Upper lobe of left lung (tissue), 4 donors: ENCODE measurements around the gene RALGDS.

Source experiments
- CTCF ChIP-seq, 6 experiments: fragments of 450-650 bp in 4 of 6; fragments of 200-600 bp in 2 of 6; sonication (generic) in 2 of 6; IDR thresholded peaks; one replicate each; pipeline ENCODE4 v1.5.1; 2016 to 2019; ENCODE audit warnings: antibody characterized with exemption in 6 of 6
- POLR2A ChIP-seq, 4 donors: fragments of 450-650 bp; IDR thresholded peaks; one replicate each; pipeline ENCODE4 v1.5.1; 2016 to 2017; ENCODE audit warnings: antibody characterized with exemption in 4 of 4, mild to moderate bottlenecking in 2 of 4

- no peak for TF ChIP-seq CTCF (IDR thresholded peaks at IDR 0.05)
- no peak for TF ChIP-seq POLR2A (IDR thresholded peaks at IDR 0.05)
Observed at GRCh38 chr9:133113949-133114885, 6.8 kb downstream of the RALGDS start.
